SKM-1 treated with dmso at 0.1 percent for 144 hours (cell line): ENCODE results near the gene PTTG1IP.
A peak's percentile ranks its signal among the peaks of the same experiment; 100 is the strongest.
"Not testable (repeated sequence)": the region's sequence is repeated elsewhere in the genome, so short reads cannot be mapped to it uniquely, and the experiment has no call there.

Source experiments
- DNase-seq: peaks from one replicate; lab custom pipeline; 2025; ENCODE audit not compliant: unreplicated experiment; lab: John Stamatoyannopoulos, UW

Gene PTTG1IP

DNA sequence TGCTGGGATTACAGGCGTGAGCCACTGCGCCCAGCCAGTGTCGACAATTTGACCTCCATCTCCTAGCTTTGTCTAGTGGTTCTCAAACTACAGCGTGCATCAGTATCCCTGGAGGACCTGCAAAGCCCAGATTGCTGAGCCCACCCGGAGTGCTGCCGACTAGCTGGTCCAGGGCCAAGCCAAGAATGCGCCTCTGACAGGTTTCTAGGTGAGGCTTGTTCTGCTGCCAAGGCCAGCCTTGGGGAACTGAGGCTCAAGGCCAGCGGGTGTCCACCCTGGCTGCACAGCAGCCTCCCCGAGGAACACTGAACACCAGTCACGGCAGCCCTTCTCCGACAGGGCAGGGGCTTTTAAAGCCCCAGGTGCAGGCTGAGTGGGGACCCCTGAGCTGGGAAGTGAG lies 9.8 kb upstream of the PTTG1IP start:
- no peak for DNase-seq

DNA sequence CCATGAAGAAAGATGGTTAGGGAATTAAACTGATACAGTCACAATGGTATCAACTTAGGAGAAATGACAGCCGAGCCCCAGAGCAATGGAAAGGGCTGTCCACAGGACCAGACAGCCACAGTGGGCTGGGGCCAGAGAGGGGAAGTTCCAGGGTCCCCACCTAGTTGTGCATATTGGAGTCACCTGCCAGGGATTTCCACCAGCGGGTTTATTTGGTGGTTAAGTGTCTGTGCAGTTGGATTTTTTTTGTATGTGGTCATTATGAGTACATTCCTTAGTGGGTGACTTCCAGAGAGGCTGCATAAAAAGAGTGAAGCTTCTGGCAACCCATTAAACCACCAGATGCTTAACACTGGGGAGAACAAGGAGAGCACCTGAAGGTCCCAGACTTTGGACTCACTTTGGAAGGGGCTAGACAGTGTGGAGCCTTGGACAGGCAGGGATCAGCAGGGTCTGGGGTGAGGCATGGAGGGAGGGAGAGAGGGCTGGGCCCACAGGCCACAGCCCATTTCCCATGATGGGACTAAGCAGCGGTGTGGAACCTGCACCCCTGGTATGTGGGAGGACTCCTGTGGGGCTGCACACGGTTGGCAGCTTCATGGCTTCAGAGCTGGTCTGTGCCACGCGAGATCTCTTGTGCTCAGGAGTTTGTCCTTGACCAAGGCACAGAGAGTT lies 7.8 kb upstream of the PTTG1IP start:
- DNase-seq, result no peak

DNA sequence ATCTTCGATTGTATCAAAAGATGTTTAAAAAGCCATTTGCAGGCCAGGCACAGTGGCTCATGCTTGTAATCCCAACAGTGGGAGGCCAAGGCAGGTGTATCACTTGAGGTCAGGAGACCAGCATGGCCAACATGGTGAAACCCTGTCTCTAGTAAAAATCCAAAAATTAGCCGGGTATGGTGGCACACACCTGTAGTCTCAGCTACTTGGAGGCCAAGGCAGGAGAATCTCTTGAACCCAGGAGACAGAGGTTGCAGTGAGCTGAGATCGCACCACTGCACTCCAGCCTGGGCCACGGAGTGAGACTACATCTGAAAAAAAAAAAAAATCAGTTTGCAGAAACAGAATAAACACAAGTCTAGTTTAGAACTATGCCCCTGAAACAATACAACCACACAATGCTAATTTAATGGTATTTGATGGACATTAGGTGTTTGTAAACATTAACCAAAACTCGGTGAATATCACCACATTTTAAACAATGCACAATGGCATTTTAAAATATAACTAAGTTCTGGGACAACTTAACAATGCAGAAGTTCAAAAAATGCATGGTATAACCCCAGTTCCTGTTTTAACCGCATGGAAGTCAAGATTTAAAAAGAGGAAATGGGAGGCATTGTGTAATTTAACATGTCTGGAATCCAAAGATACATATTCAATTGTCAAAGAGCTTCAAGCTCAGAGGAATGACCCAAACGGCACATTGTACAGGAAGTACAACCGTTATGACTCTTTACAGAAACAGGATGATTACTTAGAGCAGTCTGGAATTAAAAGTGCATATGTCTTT lies 7.1 kb upstream of the PTTG1IP start:
- DNase-seq, result peak; percentile 98

DNA sequence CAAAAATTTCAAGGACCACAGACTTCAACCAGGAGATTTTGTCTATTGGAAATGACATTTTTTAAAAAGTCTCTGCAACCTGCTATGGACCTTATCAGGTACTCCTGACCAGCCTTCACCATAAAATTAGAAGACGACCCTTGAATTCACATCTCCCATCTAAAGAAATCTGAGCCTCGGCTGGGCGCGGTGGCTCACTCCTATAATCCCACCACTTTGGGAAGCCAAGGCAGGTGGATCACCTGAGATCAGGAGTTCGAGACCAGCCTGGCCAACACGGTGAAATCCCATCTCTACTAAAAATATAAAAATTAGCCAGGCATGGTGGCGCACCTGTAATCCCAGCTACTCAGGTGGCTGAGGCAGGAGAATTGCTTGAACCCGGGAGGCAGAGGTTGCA lies 5.7 kb upstream of the PTTG1IP start:
- not testable (repeated sequence) for DNase-seq

DNA sequence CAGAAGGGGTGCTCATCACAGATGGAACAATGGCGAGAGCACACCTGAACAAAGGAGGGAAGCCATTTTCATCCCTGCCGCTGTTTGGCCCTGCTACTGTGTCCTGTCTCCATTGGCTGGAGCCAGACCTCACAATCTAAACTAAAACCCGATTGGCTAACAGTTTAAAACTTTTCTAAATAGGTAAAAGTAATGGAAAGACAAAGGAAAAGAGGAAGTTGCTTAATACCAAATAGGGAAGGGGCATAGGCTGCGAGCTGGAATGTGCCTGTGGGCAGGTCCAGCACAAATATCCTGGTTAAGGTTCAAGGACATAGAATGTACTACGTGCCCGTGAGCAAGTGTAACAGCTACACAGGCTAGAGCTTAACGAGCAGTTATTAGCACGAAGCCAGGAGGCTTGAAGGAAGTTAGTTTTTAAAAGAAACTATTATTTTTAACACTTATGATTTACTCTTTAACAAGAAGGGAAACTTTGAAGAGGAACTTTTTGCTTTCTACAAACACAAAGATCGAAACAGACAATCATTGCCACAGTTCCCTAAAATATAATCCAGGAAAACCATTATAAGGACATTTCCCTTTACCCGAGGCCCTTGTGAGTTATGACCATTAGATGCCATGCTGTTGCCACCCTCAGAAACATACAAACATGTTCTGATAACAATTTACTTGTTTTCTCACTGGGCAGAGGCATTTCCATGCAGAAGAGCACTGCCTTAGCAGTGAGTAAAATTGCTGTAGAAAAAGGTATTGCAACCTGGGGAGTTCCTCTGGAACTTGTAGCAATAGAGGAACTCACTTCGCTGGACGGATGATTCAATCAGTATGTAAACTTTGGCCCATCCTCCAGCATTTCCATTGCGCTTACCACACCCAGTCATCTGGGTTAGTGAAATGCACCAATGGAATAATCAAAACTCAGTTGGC lies 4.8 kb upstream of the PTTG1IP start:
- peak; percentile 92 for DNase-seq

DNA sequence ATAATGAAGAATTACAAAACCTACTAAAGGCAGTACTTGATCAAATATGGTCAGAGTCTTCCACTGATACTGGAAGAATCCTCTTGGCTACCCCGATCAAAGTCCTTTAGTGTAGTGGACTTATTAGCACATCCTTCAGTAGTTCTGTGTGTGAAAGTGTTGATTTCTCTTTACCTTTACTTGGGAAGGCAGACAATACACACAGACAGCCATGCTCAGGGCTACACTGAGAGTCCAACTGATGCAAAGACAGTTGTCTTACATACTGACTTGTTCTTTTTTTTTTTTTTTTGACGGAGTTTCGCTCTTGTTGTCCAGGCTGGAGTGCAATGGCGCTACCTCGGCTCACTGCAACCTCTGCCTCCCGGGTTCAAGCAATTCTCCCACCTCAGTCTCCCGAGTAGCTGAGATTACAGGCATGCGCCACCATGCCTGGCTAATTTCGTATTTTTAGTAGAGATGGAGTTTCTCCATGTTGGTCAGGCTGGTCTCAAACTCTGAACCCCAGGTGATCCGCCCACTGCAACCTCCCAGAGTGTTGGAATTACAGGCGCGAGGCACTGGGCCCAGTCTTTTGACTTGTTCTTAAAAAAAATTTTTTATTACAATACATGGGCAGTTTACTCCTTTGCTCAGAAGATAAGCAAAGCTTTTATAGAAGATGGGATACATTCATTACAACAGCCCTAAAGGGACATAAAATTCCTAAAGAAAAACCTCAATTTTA lies 3.5 kb upstream of the PTTG1IP start:
- no peak for DNase-seq

DNA sequence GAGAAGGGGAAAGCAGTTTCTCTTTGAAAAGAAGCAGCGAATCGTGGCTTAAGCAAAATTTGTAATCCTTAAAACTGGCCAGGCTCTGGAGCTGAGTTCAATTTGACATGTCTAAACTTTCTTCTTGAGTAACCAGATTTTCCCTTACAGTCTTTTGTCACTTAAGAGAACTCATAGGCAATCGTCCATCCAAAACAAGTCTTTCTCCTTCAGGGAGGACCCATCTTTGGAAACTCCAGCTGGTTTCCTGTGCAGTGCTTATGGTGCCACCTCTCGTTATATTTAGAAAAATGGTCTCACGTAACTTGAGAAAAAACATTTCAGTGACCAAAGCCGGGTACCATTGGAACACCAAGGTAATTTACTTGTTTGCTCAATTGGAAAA lies 1.8 kb upstream of the PTTG1IP start:
- DNase-seq, result no peak

DNA sequence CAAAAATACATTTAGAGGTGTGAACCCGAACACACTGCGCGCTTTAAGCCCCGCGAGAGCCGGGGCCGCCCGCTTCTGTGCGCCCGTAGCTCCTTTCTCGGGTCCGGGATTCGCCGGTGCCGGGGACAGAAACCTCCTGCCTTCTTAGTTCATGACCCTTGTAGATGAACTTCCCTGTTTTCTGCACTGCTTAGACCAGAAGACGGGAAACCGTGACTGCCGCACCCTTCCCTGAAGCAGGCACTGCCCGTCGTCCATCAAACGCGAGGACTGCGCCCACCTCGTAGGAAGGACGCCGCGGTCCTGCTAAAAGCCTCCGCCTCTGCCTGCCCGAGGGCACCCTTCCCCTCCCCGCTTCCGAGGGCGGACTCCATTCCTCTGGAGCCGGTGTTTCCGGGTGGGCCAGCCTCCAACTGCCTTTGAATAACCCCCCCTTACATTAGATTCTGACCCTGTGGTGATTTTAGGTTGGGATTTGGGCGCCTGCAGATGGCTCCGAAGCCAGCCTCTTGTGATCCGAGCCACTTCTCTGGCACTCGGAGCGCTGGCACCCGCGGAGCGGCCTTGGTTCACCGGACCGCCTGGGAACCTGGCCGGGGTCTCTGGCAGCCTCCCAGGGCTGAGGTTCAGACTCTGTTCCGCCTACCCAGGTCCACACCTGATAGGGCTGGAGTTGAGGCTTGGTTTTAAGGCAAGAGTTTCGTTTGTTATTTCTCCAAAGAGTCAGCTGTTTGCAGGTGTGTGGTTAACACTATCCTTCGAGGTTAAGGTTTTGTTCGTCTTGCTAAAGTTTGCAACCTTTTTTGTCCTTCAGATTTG lies 1.2 kb upstream of the PTTG1IP start:
- DNase-seq, result peak; percentile 42

DNA sequence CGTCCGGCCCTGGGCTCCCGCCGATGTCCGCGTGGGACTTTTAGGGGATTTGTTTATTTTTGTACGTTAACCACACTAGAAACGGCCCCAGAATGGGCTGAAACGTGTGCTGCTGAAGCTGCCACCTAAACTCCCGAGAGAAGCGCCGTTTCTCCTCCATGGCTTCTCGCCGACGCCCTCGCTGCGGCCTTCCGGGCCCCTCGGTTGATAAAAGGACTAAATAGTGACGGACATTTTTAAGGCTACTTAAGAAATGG lies 678 bp upstream of the PTTG1IP start:
- DNase-seq, result no peak

DNA sequence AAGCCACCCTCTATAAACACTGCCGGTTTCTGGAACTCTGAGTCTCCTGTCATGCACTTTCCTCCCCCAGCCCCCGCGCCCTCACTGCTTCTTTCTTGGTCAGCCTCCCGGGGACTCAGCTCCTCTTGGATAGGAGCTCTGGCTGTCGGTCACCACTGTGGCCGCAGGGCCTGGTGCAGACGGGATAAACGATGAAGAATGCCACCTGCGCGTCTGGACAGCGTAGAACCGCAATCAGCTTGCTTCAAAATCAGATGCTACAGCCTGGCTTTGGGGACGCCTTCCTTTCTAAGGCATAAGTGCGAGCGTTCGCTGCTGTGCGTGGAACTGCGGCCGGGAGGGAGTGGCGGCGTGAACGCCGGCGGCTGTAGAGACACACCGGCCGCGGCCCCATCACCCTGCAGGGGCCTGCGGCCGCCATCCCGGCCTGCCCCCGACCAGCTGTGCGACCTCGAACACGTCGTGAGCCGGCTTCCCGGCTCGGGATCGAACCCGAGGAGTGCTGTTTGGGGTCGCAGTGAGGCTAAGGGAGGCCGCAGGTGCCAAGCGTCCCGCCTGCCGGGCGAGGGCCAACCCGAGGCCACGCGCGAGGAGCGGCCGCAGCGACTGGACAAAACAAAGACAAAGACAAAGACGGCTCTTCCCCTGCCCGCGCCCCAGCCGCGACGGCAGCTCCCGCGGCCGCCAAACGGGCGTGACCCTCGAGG lies 688 bp downstream of the PTTG1IP start:
- no peak for DNase-seq

DNA sequence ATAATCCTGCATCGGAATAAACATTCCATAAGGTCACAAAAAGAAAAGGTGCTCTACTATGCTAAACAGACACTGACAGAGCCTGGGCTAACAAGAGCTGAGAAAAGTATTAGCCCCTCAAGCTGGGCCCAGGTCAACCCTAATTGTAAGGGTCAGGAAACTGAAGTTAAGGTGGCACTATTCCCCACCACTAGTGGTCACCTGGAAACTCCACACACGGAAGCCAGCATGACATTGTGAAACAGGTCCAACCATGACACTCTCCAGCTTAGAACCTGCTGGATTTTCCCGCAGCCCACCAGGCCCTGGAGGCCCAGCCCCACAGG lies 1.2 kb downstream of the PTTG1IP start:
- DNase-seq, result no peak

DNA sequence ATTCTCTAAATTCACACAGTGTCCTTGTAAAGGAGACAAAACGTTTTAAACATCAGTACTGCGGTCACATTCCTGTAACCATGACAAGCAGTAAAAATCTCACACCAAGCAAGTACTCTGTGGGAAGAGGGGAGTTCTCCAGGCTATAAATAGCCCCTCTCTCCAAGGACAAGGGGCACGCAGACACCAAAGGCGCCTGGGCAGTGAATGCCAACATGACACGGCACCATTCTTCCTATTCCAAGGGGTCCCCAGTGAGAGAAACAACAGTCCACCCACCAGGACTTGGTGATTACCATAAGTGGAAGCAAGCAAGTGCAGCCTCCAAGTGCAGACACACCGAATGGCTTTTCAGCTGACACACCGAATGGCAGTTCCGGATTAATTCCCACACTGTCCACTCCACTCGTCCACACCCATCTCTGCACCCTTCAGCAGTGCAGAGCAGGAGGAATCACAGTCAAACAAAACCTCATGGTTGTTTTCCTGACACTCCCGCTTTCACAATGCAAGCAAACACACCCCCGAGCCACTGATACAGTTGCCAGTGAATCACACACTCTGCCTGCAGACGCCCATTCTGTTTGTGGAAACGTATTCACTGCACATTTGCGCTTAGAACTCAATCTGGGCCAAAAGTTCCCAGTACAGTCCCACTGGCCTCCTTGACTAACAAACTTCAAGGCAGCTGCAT lies 1.8 kb downstream of the PTTG1IP start:
- no peak for DNase-seq

DNA sequence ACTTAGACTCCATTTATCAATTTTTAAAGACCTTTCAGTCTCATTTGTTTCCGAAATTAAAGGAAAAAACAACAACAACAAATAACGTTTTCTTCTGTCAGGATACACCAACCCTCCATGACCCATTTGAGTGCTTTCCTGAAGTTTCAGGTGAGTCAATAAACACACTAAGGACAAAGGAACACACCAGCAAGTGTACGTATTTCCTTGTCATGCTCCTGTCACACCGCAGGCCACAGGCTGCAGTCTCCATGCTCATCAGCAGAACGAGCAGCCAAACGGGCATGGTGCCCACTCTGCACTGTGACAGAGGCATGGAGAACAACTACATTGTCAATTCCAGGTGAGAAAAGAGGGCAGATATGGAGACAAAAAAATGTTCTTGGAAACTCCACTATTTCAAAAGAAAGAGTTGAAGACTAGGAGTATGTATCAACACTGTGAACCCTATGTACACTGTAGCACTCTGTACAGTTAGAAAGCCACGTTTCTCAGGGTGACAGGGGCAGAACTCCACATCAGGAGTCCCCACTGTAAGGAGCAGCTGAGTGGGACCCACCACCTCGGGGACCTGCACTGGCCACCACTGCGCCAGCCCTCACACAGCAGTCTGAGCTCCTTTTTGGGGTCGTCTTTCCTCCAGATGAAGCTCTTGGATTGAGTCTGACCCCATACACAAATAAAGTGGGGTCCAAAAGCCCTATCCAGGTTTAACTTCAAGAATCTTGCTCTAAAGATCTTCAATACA lies 2.6 kb downstream of the PTTG1IP start:
- no peak for DNase-seq

DNA sequence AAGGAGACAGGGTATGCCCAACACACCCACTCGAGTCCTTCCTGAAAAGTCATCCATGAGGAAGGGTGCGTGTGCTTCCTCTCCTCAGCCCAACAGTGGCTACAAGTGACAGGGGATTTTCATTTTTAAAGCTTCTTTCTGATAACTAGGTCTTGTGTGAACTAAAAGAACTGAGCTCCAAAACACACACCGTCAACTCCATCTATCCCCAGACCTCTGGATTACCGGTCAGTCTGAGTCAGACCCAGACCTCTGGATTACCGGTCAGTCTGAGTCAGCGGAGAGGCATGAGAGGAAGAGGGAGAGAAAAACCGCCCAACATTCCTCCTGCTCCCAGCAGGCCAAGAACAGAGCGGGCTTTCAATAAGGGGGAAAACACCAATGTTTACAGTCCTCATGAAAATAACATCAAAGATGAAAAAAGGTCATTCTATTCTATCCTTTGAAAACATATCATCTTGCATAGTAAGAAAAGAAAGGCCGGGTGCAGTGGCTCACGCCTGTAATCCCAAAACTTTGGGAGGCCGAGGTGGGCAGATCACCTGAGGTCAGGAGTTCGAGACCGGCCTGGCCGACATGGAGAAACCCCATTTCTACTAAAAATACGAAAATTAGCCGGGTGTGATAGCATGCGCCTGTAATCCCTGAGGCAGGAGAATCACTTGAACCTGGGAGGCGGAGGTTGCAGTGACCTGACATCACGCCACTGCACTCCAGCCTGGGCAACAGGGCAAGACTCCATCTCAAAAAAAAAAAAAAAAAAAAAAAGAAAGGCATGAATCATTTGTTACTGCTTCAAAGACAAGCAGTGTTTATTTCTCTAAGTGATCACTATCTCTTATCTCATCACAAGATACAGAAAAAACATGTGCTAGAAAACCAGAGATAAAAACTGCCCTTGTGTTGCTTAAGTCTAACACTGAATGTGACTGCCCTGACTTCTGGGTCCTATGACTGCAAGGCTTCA lies 3.4 kb downstream of the PTTG1IP start:
- no peak for DNase-seq

DNA sequence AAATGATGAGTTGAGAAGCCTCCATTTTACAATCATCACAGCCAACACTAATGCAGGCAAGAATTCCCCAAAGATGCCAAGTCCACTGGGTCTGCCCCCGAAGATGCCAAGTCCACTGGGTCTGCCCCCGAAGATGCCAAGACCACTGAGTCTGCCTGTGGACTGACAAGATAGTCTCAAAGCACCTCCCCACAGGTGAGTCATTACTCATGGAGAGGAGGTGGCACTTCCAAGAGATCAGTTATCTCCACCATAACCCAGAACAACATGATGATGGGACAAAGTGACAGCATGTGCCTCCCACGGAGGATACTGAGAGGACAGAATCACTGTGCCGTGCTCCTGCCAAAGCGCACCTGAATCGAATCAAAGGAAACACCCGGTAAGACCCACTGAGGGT lies 4.8 kb downstream of the PTTG1IP start:
- DNase-seq, result no peak

DNA sequence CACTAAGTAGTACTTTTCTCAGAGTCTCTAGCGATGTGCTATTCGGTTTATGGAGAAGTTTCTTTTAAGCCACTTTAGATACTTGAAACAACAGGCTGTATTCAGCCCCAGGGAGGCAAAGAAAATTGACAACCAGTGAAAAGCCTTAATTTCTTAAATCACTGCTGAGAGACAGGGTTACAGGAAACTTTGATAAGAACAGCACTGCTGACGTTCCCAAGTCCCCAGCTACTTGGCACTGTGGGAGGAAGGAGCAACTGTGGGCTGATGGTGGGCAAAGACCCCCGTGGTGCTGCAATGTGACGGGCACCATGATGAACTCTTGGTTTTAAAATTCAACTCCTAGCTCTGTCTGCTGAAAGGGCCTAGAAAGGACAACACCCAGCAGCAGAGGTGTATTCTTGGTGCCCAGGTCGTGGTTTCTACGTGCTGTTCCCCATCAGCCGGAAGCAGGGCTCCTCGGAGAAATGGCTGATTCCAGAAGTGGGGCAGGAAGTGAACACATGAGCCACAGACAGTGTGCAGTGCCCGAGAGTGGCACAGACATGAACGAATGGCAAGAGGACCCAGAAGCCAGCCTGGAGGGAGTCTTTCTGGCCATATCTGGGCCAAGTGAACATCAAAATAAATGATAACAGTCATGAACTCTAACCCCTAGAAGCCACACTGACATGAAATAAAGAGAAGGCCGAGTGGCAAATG lies 5.3 kb downstream of the PTTG1IP start:
- no peak for DNase-seq

DNA sequence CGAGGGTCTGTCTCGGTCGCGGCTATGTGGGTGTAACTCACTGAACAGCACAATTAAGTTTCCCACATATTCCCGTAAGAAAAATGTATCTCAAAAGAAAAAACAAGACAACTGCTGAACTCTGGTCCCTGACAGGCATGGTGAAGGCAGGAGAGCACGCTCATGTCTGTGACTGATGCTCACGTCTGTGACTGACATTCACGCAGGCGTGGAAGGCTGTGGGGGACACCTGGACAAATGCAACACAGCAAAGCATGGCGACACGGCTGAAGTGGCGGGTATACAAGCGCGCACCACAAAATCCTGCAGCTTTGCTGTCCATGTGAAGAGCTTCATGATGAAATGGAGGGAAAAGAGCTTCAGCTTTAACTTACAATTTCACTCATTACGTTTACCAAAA lies 6.0 kb downstream of the PTTG1IP start:
- DNase-seq, result no peak
